ENCODE data around the gene MUC20. TPM values are rescaled to one million over a fixed set of nuclear protein-coding genes. Genes with fewer than 3 reads are reported as not detected.
"Not testable (repeated sequence)": the region's sequence is repeated elsewhere in the genome, so short reads cannot be mapped to it uniquely, and the experiment has no call there.

Gene MUC20
- total RNA-seq, 1 donor = 0.36 TPM

DNA sequence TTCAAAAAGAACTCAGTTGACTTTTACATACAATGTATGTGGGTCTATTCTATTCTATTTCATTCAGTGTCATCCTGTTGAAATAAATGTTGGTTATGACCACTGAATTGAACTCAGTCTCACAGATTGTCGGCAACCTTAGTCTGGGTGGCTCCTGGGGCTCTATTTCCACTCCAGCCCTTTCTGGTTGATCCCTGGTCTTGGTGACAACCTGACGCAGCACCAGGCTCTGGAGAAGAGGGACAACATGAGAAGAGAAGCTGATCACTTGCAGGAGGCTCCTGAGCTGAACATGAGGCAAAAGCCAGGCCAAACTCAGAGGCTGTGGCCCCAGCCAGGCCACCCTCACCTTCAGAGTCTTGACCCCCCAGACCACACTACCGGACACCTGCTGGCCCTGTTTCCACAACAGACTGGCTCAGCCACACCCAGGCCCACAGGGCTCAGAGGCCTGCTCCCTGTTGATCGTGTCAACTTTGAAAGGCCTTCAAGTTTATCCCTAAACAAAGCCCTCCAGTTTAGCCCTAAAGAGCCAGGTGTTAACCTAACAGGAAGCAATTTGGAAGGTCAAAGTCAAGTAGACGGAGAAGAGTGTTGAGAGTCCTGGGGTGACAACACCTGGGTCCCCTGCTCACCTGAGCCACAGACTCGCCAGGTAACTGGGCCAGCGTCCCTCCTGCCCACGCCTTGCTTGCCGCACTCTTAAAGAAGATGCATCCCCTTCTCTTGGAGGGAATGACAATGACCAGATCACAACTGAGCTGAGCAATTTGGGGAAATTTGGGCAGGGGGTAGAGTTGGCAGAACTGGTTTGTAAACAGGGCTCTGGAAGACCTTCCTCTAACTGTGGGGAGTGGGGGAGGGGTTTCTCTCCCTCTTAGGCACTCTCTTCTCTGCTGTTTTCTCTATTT lies 15.4 kb upstream of the MUC20 start:
- Histone ChIP-seq H4K20me1 (ENCODE audit: insufficient read depth, low read length) (no peaks in the 10 kb centered on the region), H3K9me3 (ENCODE audit: low read depth, low read length) (no peaks in the 10 kb centered on the region), H3K4me2 (ENCODE audit: insufficient read depth, low read length) (no peak overlapping the region), H3K27ac (ENCODE audit: low read depth, low read length) (no peak overlapping the region), H3K79me2 (ENCODE audit: insufficient read depth, low read length) (no peaks in the 10 kb centered on the region), H3K36me3 (ENCODE audit: insufficient read depth, low read length) (no peaks in the 10 kb centered on the region), H2AFZ (ENCODE audit: low read length) (no peak overlapping the region), H3K27me3 (ENCODE audit: insufficient read depth, low read length) (no peaks in the 10 kb centered on the region), H3K4me3 (ENCODE audit: insufficient read depth, low read length) (no peak overlapping the region), H3K4me1 (ENCODE audit: insufficient read depth, low read length) (peaks cover 9% of the 10 kb centered on the region)
- DNase-seq (ENCODE audit: insufficient read length, low spot score, missing footprints) = peak; percentile 44
- TF ChIP-seq, protein P1, sequence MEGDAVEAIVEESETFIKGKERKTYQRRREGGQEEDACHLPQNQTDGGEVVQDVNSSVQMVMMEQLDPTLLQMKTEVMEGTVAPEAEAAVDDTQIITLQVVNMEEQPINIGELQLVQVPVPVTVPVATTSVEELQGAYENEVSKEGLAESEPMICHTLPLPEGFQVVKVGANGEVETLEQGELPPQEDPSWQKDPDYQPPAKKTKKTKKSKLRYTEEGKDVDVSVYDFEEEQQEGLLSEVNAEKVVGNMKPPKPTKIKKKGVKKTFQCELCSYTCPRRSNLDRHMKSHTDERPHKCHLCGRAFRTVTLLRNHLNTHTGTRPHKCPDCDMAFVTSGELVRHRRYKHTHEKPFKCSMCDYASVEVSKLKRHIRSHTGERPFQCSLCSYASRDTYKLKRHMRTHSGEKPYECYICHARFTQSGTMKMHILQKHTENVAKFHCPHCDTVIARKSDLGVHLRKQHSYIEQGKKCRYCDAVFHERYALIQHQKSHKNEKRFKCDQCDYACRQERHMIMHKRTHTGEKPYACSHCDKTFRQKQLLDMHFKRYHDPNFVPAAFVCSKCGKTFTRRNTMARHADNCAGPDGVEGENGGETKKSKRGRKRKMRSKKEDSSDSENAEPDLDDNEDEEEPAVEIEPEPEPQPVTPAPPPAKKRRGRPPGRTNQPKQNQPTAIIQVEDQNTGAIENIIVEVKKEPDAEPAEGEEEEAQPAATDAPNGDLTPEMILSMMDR (IDR thresholded peaks at IDR 0.05; ENCODE audit: extremely low read depth, low read depth, low read length) = no peak

DNA sequence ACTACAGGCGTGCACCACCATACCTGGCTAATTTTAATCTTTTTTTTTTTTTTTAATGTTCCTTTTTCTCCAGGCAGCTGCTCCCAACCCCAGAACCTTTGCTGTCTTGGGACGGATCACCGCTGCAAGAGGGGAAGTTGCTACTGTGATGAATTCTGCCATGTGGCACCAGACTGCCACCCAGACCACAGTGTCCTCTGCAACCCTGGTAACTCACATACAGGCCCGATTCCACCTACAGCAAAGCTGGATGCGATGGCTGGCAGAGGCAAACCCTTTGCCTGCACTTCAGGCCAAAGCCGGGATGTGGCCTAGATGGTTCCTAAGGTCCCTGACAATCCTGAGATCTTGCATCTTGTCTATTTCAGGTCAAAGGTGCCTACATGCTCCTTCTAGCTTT lies 12.7 kb upstream of the MUC20 start:
- H3K9me3 ChIP-seq (ENCODE audit: low read depth, low read length) = no peaks in the 10 kb centered on the region
- no peaks in the 10 kb centered on the region for H3K27me3 ChIP-seq (ENCODE audit: insufficient read depth, low read length)
- no peak overlapping the region for H3K4me2 ChIP-seq (ENCODE audit: insufficient read depth, low read length)
- no peak overlapping the region for H3K4me3 ChIP-seq (ENCODE audit: insufficient read depth, low read length)
- H2AFZ ChIP-seq (ENCODE audit: low read length) = no peak overlapping the region
- H3K27ac ChIP-seq (ENCODE audit: low read depth, low read length) = no peak overlapping the region
- no peaks in the 10 kb centered on the region for H4K20me1 ChIP-seq (ENCODE audit: insufficient read depth, low read length)
- TF ChIP-seq, protein P1 (IDR thresholded peaks at IDR 0.05; ENCODE audit: extremely low read depth, low read depth, low read length) = no peak
- H3K4me1 ChIP-seq (ENCODE audit: insufficient read depth, low read length) = peaks cover 9% of the 10 kb centered on the region
- DNase-seq (ENCODE audit: insufficient read length, low spot score, missing footprints) = no peak
- no peaks in the 10 kb centered on the region for H3K36me3 ChIP-seq (ENCODE audit: insufficient read depth, low read length)
- no peaks in the 10 kb centered on the region for H3K79me2 ChIP-seq (ENCODE audit: insufficient read depth, low read length)

DNA sequence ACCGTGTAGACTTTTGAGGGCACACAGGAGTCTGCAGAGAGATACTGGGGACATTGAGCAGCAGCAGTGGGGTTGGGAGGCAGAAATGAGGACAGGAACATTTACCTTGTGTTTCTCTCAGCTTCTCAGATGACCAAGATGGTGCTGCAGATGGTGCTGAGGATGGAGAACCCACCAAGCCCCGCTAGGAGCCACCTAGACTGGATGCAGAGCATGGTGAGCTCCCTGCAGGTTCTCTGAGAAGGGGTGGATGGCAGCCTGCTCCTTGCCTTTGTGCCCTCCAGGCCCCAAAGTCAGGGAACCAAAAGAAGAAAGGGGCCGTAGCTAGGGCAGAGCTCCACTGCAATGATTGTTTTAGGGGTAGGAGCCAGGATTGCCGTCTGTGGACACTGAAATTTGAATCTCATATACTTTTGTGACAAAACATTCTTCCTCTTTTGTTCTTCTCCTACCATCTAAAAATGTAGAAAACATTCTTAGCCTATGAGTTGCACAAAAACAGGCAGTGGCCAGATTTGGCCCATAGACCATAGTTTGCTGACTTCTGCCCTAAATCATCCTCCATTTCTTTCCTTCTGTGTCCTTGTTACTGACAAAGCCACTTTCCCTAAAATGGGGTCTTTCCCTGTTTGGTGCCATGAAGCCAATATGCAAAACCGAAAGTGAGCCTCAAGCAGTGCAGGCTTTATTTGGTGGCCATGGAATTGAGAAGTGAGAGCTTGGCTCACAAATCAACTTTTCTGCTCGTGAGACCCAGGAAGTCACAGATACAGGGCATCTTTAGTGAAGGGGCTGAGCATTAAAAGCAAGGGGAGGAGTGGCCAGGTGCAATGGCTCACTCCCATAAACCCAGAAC lies 11.9 kb upstream of the MUC20 start:
- Histone ChIP-seq H3K9me3 (ENCODE audit: low read depth, low read length) (no peaks in the 10 kb centered on the region), H3K4me3 (ENCODE audit: insufficient read depth, low read length) (no peak overlapping the region), H3K27ac (ENCODE audit: low read depth, low read length) (no peak overlapping the region), H3K4me2 (ENCODE audit: insufficient read depth, low read length) (peak overlapping the region; percentile 0), H3K36me3 (ENCODE audit: insufficient read depth, low read length) (no peaks in the 10 kb centered on the region), H3K79me2 (ENCODE audit: insufficient read depth, low read length) (no peaks in the 10 kb centered on the region), H3K4me1 (ENCODE audit: insufficient read depth, low read length) (peaks cover 9% of the 10 kb centered on the region), H4K20me1 (ENCODE audit: insufficient read depth, low read length) (no peaks in the 10 kb centered on the region), H2AFZ (ENCODE audit: low read length) (peak overlapping the region; percentile 70), H3K27me3 (ENCODE audit: insufficient read depth, low read length) (no peaks in the 10 kb centered on the region)
- DNase-seq (ENCODE audit: insufficient read length, low spot score, missing footprints) = peak; percentile 47
- TF ChIP-seq, protein P1 (IDR thresholded peaks at IDR 0.05; ENCODE audit: extremely low read depth, low read depth, low read length) = no peak

DNA sequence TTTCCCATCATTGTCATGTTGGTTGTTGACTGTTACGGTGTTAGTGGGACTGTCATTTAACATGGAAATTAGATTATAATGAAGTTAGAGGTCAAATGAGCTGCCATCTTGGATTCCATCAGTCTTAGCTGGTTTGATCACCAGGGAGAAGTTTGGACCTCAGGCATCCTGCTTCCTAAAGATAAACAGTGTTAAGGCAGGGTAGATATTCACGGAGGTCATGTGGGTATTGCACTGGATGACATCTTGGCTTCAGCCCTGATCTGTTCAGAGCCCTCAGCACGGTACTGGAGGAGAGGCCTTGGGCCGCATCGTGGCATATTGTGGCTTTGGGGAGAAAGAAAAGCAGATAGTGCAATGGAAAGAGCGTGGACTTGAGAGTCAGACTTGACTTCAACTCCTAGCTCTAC lies 11.1 kb upstream of the MUC20 start:
- H3K27me3 ChIP-seq (ENCODE audit: insufficient read depth, low read length) = no peaks in the 10 kb centered on the region
- H3K9me3 ChIP-seq (ENCODE audit: low read depth, low read length) = no peaks in the 10 kb centered on the region
- H3K4me3 ChIP-seq (ENCODE audit: insufficient read depth, low read length) = no peak overlapping the region
- no peak overlapping the region for H3K4me2 ChIP-seq (ENCODE audit: insufficient read depth, low read length)
- no peaks in the 10 kb centered on the region for H3K79me2 ChIP-seq (ENCODE audit: insufficient read depth, low read length)
- no peaks in the 10 kb centered on the region for H4K20me1 ChIP-seq (ENCODE audit: insufficient read depth, low read length)
- no peaks in the 10 kb centered on the region for H3K36me3 ChIP-seq (ENCODE audit: insufficient read depth, low read length)
- peaks cover 9% of the 10 kb centered on the region for H3K4me1 ChIP-seq (ENCODE audit: insufficient read depth, low read length)
- no peak overlapping the region for H3K27ac ChIP-seq (ENCODE audit: low read depth, low read length)
- no peak overlapping the region for H2AFZ ChIP-seq (ENCODE audit: low read length)
- no peak for DNase-seq (ENCODE audit: insufficient read length, low spot score, missing footprints)
- TF ChIP-seq, protein P1 (IDR thresholded peaks at IDR 0.05; ENCODE audit: extremely low read depth, low read depth, low read length) = no peak

DNA sequence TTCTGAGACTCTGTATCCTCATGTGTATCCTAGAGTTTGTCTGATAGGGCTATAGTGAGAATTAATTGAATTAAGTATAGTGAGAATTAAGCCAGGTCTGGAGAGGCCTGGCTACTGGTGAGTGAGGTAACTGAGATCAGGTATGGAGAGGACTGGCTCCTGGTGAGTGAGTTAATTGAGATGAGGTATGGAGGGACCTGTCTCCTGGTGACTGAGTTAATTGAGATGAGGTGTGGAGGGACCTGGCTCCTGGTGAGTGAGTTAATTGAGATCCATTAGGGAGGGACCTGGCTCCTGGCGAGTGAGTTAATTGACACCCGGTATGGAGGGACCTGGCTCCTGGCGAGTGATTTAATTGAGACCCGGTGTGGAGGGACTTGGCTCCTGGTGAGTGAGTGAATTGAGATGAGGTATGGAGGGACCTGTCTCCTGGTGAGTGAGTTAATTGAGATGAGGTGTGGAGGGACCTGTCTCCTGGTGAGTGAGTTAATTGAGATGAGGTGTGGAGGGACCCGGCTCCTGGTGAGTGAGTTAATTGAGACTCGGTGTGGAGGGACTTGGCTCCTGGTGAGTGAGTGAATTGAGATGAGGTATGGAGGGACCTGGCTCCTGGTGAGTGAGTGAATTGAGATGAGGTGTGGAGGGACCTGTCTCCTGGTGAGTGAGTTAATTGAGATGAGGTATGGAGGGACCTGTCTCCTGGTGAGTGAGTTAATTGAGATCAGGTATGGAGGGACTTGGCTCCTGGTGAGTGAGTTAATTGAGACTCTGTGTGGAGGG lies 10.5 kb upstream of the MUC20 start:
- H3K36me3 ChIP-seq (ENCODE audit: insufficient read depth, low read length); H3K27me3 ChIP-seq (ENCODE audit: insufficient read depth, low read length); H3K9me3 ChIP-seq (ENCODE audit: low read depth, low read length); H3K4me3 ChIP-seq (ENCODE audit: insufficient read depth, low read length); H2AFZ ChIP-seq (ENCODE audit: low read length); H4K20me1 ChIP-seq (ENCODE audit: insufficient read depth, low read length); H3K27ac ChIP-seq (ENCODE audit: low read depth, low read length); H3K79me2 ChIP-seq (ENCODE audit: insufficient read depth, low read length); H3K4me1 ChIP-seq (ENCODE audit: insufficient read depth, low read length); H3K4me2 ChIP-seq (ENCODE audit: insufficient read depth, low read length); DNase-seq (ENCODE audit: insufficient read length, low spot score, missing footprints): not testable (repeated sequence)
